Neuronal stem cell (in vitro differentiated cells): Measurements from ENCODE around the gene CLASP1.

Experiments
- DNase-seq: peaks from one replicate; pipeline ENCODE4 v3.0.0-alpha.2; 2013; ENCODE audit warnings: low spot score
- H2AFZ ChIP-seq: one replicate; pipeline ENCODE4 v1.6.1; 2013; ENCODE audit warnings: mild to moderate bottlenecking, low read length, inconsistent platforms
- H2AK5ac ChIP-seq: 2 replicates; pipeline ENCODE4 v1.6.1; 2013; ENCODE audit warnings: low read depth, mild to moderate bottlenecking, inconsistent platforms, low read length, moderate library complexity, mixed read lengths
- H2BK120ac ChIP-seq: 2 replicates; pipeline ENCODE4 v1.6.1; 2013; ENCODE audit warnings: low read depth, mild to moderate bottlenecking, inconsistent platforms, low read length, moderate library complexity, mixed read lengths
- H2BK12ac ChIP-seq: one replicate; pipeline ENCODE4 v1.6.1; 2013; ENCODE audit warnings: low read length, inconsistent platforms
- H2BK15ac ChIP-seq: 2 replicates; pipeline ENCODE4 v1.6.1; 2013; ENCODE audit warnings: mild to moderate bottlenecking, low read length, inconsistent platforms, mixed read lengths
- H2BK5ac ChIP-seq: one replicate; pipeline ENCODE4 v1.6.1; 2013; ENCODE audit warnings: inconsistent platforms, mild to moderate bottlenecking, low read length, moderate library complexity
- H3K14ac ChIP-seq: one replicate; pipeline ENCODE4 v1.6.1; 2013; ENCODE audit warnings: low read length, inconsistent platforms
- H3K18ac ChIP-seq: 2 replicates; pipeline ENCODE4 v1.6.1; 2013; ENCODE audit warnings: low read length, inconsistent platforms
- H3K23ac ChIP-seq: 2 replicates; pipeline ENCODE4 v1.6.1; 2013; ENCODE audit warnings: low read depth, mild to moderate bottlenecking, mixed read lengths, low read length, inconsistent platforms; ENCODE audit not compliant: poor library complexity
- H3K27ac ChIP-seq: replicated peaks from 3 replicates; pipeline ENCODE4 v1.5.1; 2013; ENCODE audit warnings: low read length, inconsistent platforms
- H3K27me3 ChIP-seq, 3 experiments: 2 replicates each; pipeline ENCODE4 v1.6.1; 2013; ENCODE audit warnings: low read length in 3 of 3, mild to moderate bottlenecking in 2 of 3, inconsistent platforms in 1 of 3, low read depth in 1 of 3, mixed read lengths in 1 of 3, moderate library complexity in 1 of 3; ENCODE audit not compliant: control insufficient read depth in 3 of 3, insufficient read depth in 3 of 3
- H3K36me3 ChIP-seq, 2 donors: replicated peaks in 1 of 2; 2 replicates each; pipeline ENCODE4 v1.6.1; 2013; ENCODE audit warnings: low read length in 2 of 2; ENCODE audit not compliant: control insufficient read depth in 2 of 2, insufficient read depth in 2 of 2
- H3K4ac ChIP-seq: 2 replicates; pipeline ENCODE4 v1.6.1; 2013; ENCODE audit warnings: inconsistent platforms, mild to moderate bottlenecking, low read length, moderate library complexity
- H3K4me1 ChIP-seq, 2 donors: 1 replicate in 1 of 2; 2 replicates in 1 of 2; pipeline ENCODE4 v1.6.1; 2013; ENCODE audit warnings: low read length in 2 of 2, low read depth in 1 of 2; ENCODE audit not compliant: control insufficient read depth in 2 of 2, insufficient read depth in 1 of 2
- H3K4me2 ChIP-seq: one replicate; pipeline ENCODE4 v1.6.1; 2013; ENCODE audit warnings: mild to moderate bottlenecking, low read length, inconsistent platforms; ENCODE audit not compliant: insufficient read depth, poor library complexity, severe bottlenecking
- H3K4me3 ChIP-seq, 2 donors: 2 replicates each; pipeline ENCODE4 v1.5.1; 2013; ENCODE audit warnings: low read length in 2 of 2, mild to moderate bottlenecking in 2 of 2, inconsistent platforms in 1 of 2, moderate library complexity in 1 of 2
- H3K79me1 ChIP-seq: one replicate; pipeline ENCODE4 v1.6.1; 2013; ENCODE audit warnings: low read depth, mild to moderate bottlenecking, inconsistent platforms, low read length, moderate library complexity
- H3K9ac ChIP-seq: one replicate; pipeline ENCODE4 v1.6.1; 2013; ENCODE audit warnings: mild to moderate bottlenecking, low read depth, low read length, inconsistent platforms; ENCODE audit not compliant: poor library complexity
- H3K9me3 ChIP-seq, 2 donors: replicated peaks in 1 of 2; 2 replicates each; pipeline versions ENCODE3 to v1.6.1; 2013; ENCODE audit warnings: low read length in 2 of 2, mild to moderate bottlenecking in 2 of 2, inconsistent platforms in 1 of 2, low read depth in 1 of 2, mixed read lengths in 1 of 2, moderate library complexity in 1 of 2; ENCODE audit not compliant: control insufficient read depth in 2 of 2, insufficient read depth in 1 of 2
- H4K8ac ChIP-seq: one replicate; pipeline ENCODE4 v1.6.1; 2013; ENCODE audit warnings: low read depth, mild to moderate bottlenecking, inconsistent platforms, low read length, moderate library complexity
- H4K91ac ChIP-seq: one replicate; pipeline ENCODE4 v1.6.1; 2013; ENCODE audit warnings: low read length, low read depth, mild to moderate bottlenecking, inconsistent platforms; ENCODE audit not compliant: poor library complexity
- WGBS, 2 donors: extraction: QIAGEN DNeasy Blood & Tissue Kit; methylation state at CpG; one replicate each; pipeline ENCODE4 v1.1.7; 2013; ENCODE audit warnings: missing lambda C conversion rate in 2 of 2, mixed read lengths in 1 of 2; ENCODE audit not compliant: insufficient read length in 2 of 2, insufficient replicate concordance in 1 of 2; ENCODE audit errors: extremely low coverage in 2 of 2; 5-methylcytosine and 5-hydroxymethylcytosine counted together

The CLASP1 gene

DNA sequence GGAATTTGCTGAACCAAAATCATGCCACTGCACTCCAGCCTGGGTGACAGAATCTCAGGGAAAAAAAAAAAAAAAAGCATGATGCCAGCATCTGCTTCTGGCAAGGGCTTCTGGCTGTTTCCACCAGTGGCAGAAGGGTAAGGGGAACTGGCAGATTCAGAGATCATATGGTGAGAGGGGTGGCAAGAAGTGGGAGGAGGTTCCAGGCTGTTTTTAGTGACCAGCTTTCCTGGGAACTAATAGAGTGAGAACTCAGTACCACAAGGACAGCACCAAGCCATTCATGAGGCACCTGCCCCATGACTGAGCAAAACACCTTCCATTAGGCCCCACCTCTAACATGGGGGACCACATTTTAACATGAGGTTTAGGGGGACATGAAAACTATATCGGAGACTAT lies 18.4 kb upstream of the CLASP1 start:
- WGBS, 2 donors: no CpG with 5 or more reads among the region's 1 CpG
- Histone ChIP-seq H3K4me1 (no peaks in the 10 kb centered on the region), H2AFZ (no peak overlapping the region), H3K27ac (no peak overlapping the region), H4K91ac (no peak overlapping the region), H3K4me3 (no peak overlapping the region), H3K14ac (no peak overlapping the region), H2BK5ac (no peak overlapping the region), H3K9ac (no peak overlapping the region), H3K79me1 (no peaks in the 10 kb centered on the region), H3K27me3 (no peaks in the 10 kb centered on the region), H3K23ac (no peak overlapping the region), H4K8ac (no peak overlapping the region), H3K4ac (no peak overlapping the region), H2BK120ac (no peak overlapping the region), H2BK12ac (no peak overlapping the region), H3K36me3 (peaks cover 0 to 2% of the 10 kb centered on the region in 2 donors), H2BK15ac (no peak overlapping the region), H2AK5ac (no peak overlapping the region), H3K18ac (no peak overlapping the region), H3K9me3 (peaks cover 13 to 21% of the 10 kb centered on the region in 2 donors), H3K4me2 (no peak overlapping the region)
- DNase-seq: no peak

DNA sequence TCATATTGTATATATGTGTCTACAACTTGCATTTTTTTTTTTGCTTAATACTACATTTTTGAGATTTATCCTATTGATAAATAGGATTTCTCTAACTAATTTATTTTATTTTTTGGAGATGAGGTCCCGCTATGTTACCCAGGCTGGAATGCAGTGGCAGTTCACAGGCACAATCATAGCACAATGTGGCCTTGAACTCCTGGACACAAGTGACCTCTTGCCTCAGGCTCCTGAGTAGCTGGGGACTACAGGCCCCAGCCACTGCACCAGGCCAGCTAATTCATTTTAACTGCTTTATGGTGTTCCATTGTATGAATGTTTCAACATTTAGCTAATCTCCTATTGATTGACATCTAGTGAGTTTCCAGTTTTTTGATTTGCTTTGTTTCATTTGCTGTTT lies 16.8 kb upstream of the CLASP1 start:
- Histone ChIP-seq H3K27ac (no peak overlapping the region), H4K8ac (no peak overlapping the region), H3K27me3 (no peaks in the 10 kb centered on the region), H4K91ac (no peak overlapping the region), H3K4ac (no peak overlapping the region), H3K9me3 (peaks cover 12% of the 10 kb centered on the region in 2 donors), H2BK5ac (no peak overlapping the region), H2AK5ac (no peak overlapping the region), H3K79me1 (no peaks in the 10 kb centered on the region), H3K9ac (no peak overlapping the region), H3K4me1 (no peaks in the 10 kb centered on the region), H3K4me3 (no peak overlapping the region), H3K18ac (no peak overlapping the region), H3K4me2 (no peak overlapping the region), H2BK12ac (no peak overlapping the region), H3K36me3 (peaks cover under 1 to 4% of the 10 kb centered on the region in 2 donors), H2BK15ac (no peak overlapping the region), H3K23ac (no peak overlapping the region), H2BK120ac (no peak overlapping the region), H2AFZ (no peak overlapping the region), H3K14ac (no peak overlapping the region)
- no peak for DNase-seq
- no CpG with 5 or more reads among the region's 1 CpG for WGBS, 2 donors

DNA sequence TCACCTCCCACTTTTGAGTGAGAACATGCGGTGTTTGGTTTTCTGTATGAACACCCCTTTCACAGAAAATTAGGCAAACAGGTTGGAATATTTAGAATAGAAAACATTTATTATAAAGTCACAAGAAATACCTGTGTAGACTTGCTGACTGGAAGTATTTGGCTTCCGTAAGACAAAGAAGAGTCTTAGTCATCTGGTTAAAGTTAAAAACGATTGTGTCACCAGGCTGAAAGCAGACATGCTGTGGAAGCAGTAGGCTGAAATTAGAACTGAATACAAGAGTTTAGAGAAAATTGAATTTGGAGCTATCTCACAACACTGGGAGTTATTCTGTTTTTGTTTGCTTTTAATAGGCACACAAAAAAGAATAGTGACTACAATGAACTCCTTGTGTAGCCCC lies 16.2 kb upstream of the CLASP1 start:
- H3K14ac ChIP-seq: no peak overlapping the region
- H3K79me1 ChIP-seq: no peaks in the 10 kb centered on the region
- no CpG with 5 or more reads among the region's 3 CpGs for WGBS, 2 donors
- peaks cover 7 to 9% of the 10 kb centered on the region in 2 donors for H3K9me3 ChIP-seq
- H2BK5ac ChIP-seq: no peak overlapping the region
- no peak overlapping the region for H4K8ac ChIP-seq
- H3K9ac ChIP-seq: no peak overlapping the region
- H3K4ac ChIP-seq: no peak overlapping the region
- no peak overlapping the region for H2BK120ac ChIP-seq
- no peak overlapping the region for H3K23ac ChIP-seq
- H3K4me1 ChIP-seq: no peaks in the 10 kb centered on the region
- H4K91ac ChIP-seq: no peak overlapping the region
- no peak for DNase-seq
- no peak overlapping the region for H2AFZ ChIP-seq
- H3K36me3 ChIP-seq: peaks cover 0 to 4% of the 10 kb centered on the region in 2 donors
- H3K27me3 ChIP-seq: no peaks in the 10 kb centered on the region
- no peak overlapping the region for H3K27ac ChIP-seq
- no peak overlapping the region for H2AK5ac ChIP-seq
- no peak overlapping the region for H2BK12ac ChIP-seq
- H2BK15ac ChIP-seq: no peak overlapping the region
- no peak overlapping the region for H3K4me2 ChIP-seq
- no peak overlapping the region for H3K4me3 ChIP-seq
- no peak overlapping the region for H3K18ac ChIP-seq

DNA sequence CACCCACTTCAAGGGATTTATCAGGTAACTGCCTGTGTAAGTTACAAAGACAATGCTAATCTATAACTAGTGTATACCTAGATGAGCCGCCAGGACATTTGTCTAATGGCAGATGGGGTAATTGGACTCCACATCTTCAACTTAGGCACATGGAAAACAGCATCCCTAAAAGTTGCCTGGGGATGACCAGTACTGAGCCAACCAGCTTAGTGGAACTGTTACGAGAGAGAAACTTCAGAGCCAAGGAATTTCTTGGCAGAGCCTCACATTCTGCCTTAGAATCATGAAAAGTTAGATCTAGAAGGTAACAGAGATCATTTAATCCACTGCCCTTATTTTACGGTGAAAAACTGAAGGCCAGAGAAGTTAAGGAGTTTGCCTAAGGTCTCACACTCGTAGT lies 15.5 kb upstream of the CLASP1 start:
- Histone ChIP-seq H4K8ac (no peak overlapping the region), H3K36me3 (peaks cover 0 to 4% of the 10 kb centered on the region in 2 donors), H2BK5ac (no peak overlapping the region), H4K91ac (no peak overlapping the region), H2BK12ac (no peak overlapping the region), H3K18ac (no peak overlapping the region), H3K4me3 (no peak overlapping the region), H2AFZ (no peak overlapping the region), H2BK15ac (no peak overlapping the region), H3K23ac (no peak overlapping the region), H3K27me3 (no peaks in the 10 kb centered on the region), H3K27ac (no peak overlapping the region), H2BK120ac (no peak overlapping the region), H3K4ac (no peak overlapping the region), H3K9me3 (peaks cover 1 to 3% of the 10 kb centered on the region in 2 donors), H3K14ac (no peak overlapping the region), H3K79me1 (no peaks in the 10 kb centered on the region), H3K4me1 (no peaks in the 10 kb centered on the region), H3K4me2 (no peak overlapping the region), H2AK5ac (no peak overlapping the region), H3K9ac (no peak overlapping the region)
- no peak for DNase-seq
- no CpG with 5 or more reads among the region's 4 CpGs for WGBS, 2 donors
